ENCODE results near the gene NOS1AP.

The NOS1AP gene

GRCh38 chr1:162270016-162270770 is 200.7 kb downstream of the NOS1AP start:
- no peak for DNase-seq

GRCh38 chr1:162271972-162272371 is 202.5 kb downstream of the NOS1AP start:
- DNase-seq = no peak

DNA sequence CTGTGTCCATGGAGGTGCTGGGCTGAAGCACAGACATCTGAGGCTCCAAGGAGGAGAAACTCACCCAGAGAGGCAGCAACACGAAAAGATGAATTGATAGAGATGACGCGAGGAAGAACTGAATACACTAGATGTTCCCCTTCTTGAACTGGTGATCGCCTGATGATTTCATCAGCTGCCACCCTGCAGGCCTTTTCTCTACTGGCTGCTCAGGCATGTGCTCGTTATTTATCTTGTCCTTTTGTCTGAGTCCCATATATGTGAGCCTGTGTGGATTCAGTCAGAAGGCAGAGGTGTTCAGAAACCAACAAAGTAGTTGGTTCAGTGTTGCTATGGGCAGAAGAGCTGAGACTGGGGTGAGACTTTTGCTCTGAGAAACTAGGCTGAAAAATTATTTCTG is 202.9 kb downstream of the NOS1AP start:
- DNase-seq = no peak

- no peak for DNase-seq
These were observed 206.2 kb downstream of the NOS1AP start for GRCh38 chr1:162275622-162276175.

DNA sequence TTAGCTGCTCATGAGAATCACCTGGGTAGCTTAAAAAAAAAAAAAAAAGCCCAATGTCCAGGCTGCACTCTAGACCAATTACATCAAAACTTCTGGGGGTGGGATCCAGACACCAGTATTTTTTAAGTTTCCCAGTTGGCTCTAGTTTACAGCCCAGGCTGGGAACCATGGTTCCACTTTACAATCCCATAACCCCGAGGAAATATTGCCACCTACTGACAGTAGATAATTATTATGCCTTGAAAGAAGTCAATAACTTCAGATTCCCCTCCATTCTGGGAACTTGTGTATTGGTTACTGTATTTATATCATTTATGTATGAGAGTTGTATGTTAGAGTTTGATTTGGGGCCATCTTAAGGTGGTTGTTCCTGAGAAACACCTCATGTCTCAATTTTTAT is 207.0 kb downstream of the NOS1AP start:
- DNase-seq = no peak

GRCh38 chr1:162279136-162279498 is 209.6 kb downstream of the NOS1AP start:
- no peak for DNase-seq

- DNase-seq = no peak
These were observed 211.9 kb downstream of the NOS1AP start for GRCh38 chr1:162281426-162281825.

GRCh38 chr1:162283657-162284056 is 214.2 kb downstream of the NOS1AP start:
- DNase-seq = no peak

DNA sequence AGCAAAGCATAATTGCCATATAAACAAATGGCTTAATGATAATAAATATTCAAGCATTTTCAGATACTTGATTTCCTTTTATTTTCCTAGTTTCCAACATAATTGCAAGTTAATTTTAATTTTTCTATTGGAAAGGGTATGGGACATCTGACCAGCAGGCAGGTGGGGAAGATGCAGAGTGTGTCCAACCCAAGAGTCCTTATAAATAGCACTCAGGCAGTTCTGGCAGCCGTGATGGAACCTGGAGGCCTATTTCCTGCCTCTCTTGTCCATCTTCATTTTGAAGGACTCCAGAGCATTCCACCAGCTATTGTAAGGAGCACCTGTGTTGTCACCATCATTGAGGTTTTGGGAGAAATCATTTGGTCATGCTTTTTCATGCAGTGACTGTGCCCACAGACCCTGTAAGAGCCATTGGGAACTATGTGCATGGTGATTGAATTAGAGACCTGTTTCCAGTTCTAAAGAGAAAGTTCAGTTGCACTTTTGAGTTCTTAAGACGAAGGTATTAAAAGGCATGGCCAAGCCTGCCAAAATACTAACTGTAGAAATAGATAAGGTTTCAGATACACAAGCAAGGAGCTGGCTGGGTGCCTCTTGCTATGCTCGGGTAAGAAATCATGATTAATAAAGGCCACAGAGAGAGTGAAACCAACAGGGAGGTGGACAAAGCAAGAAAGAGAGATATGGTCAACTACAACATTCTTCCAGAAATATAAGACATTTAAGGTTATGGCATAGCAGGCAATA is 214.9 kb downstream of the NOS1AP start:
- DNase-seq = no peak

GRCh38 chr1:162285149-162285561 is 215.7 kb downstream of the NOS1AP start:
- DNase-seq = no peak

GRCh38 chr1:162291000-162291399 is 221.5 kb downstream of the NOS1AP start:
- DNase-seq = no peak

DNA sequence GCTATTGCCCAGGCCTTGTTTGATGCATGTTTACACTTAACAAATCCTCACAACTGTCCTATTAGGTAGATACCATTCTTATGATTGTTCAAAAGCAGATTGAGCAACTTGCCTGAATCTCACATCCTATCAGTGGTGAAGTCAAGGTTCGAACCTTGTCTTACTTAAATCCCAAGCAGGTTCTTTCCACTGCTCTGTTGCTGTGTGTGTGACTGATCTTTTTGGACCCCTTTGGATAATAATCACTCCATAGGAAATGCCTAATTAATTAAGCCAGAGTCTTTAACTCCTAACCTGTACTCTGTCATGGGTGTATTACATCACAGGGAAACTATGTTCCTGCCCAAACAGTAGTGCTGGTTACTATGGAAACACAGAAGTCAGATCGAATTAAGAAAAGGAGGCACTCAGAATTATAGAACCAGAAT is 222.9 kb downstream of the NOS1AP start:
- no peak for DNase-seq

DNA sequence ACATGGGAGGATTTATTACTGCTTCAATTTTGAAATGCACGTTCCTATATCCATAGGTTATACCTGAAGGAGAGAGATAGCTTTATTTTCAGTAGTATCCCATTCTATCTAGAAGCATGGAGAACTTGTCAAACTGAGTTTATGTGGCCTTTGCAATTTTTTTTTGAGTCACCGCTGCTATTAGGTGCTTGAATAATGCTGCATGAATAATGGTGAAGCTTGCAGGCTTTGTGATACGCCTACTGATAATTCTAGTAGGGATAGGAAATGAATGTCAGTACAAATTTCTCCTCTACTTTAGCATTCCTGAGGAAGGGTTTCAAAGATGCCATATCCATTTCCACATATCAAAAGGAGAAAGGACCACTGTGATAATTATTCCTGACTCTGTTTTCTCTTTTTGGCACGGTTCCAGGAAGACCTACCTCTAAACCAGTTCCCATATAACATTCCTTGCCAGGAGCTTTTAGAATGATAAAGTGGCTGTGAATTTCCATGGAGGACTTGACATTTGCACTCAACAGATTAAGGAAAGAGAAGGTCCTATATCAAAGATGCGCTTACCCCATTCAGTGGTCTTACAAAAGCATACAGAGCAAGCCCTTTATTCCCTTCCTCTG is 223.7 kb downstream of the NOS1AP start:
- DNase-seq = no peak

- no peak for DNase-seq
These were observed 224.5 kb downstream of the NOS1AP start for GRCh38 chr1:162294015-162294414.

DNA sequence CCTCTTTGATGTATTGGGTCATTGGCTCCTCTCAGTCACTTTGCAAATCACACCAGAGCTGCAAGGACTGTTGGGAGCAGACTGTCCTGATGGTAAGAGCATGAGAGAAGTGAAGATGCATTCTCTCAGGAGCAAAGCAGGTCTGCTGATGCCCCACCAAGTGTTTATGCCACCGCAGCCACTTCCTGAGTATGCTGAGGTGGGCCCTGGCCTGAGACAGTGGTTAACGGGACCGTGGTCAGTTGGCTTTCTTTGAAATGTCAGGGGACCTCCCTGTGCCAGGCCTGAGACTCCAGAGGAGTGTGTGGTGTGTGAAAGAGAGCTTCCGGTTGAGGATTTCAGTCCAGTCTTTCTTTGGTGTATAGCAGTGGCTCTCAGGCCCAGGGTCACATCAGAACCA is 227.7 kb downstream of the NOS1AP start:
- DNase-seq = no peak

- DNase-seq = no peak
These were observed 228.8 kb downstream of the NOS1AP start for GRCh38 chr1:162298266-162298665.

DNA sequence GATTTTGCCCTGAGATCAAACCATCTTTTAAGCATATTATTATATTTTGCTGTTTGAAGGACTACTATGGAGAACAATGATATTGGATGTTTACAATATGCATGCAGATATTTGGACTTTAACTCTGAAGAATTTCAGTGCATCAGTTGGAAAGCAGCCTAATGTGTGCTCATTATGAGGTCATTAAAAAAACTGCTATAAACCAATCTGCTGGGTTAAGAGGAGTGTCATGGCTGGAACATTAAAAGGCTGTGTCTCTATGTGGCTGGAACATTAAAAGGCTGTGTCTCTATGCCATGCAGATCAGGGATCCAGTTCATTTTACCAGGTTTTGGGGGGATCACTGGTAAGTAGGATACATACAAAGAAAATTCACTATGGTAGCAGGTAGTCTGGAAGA is 229.5 kb downstream of the NOS1AP start:
- DNase-seq = no peak

GRCh38 chr1:162300057-162300917 is 230.8 kb downstream of the NOS1AP start:
- no peak for DNase-seq

GRCh38 chr1:162301696-162302095 is 232.2 kb downstream of the NOS1AP start:
- DNase-seq = no peak

- DNase-seq = no peak
These were observed 233.0 kb downstream of the NOS1AP start for GRCh38 chr1:162302306-162303003.

DNA sequence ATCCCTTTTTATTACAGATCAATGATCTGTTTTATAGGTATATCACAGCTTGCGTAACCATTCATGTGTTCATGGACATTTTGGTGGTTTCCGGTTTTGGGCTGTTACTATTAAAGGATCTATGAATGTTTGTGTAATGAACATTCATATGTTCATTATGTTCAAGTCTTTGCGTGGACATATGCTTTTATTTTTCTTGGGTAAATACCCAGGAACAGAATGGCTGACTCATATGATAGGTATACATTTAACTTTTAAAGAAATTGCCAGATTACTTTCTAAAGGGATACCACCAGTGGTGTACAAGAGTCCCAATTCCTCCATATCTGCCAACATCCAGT is 233.5 kb downstream of the NOS1AP start:
- DNase-seq = no peak

GRCh38 chr1:162304736-162305135 is 235.2 kb downstream of the NOS1AP start:
- no peak for DNase-seq

Data from NCI-H1436 (cell line).